Measurements from ENCODE around the gene SMARCC2.
A peak's percentile ranks its signal among the peaks of the same experiment; 100 is the strongest.

The SMARCC2 gene

DNA sequence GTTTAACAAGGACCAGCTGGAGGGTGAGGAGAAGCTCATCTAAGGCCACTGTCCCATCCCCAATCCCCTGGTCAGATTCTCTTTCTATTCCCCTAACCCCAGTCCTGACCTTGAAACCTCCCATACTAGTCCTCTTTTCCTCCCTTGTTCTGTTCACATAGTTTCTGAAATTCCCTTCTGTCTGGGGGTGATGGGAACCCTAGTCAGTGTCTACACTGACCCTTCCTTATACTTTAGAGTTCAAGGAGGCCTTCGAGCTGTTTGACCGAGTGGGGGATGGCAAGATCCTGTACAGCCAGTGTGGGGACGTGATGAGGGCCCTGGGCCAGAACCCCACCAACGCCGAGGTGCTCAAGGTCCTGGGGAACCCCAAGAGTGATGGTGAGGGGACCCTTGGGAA, 34.5 kb downstream of the SMARCC2 start:
- no peaks in the 10 kb centered on the region for H3K9me3 ChIP-seq (ENCODE audit: insufficient read depth, low read depth, low read length)
- H3K36me3 ChIP-seq (ENCODE audit: insufficient read depth, low read depth, low read length), result peaks cover 28% of the 10 kb centered on the region
- H3K27ac ChIP-seq (ENCODE audit: low read length), result no peak overlapping the region
- H3K9ac ChIP-seq (ENCODE audit: low read depth, low read length), result no peak overlapping the region
- no peak overlapping the region for H3K4me3 ChIP-seq (ENCODE audit: low read length)
- H3K4me1 ChIP-seq (ENCODE audit: insufficient read depth, low read length), result peaks cover 10% of the 10 kb centered on the region
- H3K27me3 ChIP-seq (ENCODE audit: insufficient read depth, low read length), result no peaks in the 10 kb centered on the region

DNA sequence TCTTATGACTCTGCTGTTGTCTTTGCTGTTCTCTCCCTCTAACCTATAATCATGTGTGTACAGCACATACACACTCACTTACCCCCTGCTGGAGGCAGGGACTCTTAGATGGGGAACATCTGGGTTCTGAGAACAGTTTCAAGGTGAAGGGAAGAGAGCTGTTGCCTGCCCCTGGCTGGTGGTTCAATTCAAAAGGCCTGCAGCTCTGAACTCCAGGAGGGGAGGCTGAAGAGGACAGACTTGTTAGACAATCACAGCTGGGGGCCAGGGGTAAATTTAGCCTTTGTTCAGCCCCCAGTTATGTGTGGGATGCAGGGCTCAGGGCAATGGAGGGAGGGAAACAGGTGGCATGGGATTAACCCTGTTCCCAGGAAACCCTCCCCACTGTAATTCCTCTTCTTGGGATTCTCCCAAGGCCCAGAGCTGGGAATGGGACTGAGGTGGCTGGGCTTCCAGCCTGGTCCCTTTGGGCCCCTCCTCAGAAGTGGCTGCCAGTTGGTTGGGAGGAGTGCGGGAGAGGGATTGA, 35.0 kb downstream of the SMARCC2 start:
- H3K4me1 ChIP-seq (ENCODE audit: insufficient read depth, low read length), result peaks cover 6% of the 10 kb centered on the region; the same call in 1 of the 2 replicates
- no peak overlapping the region for H3K4me3 ChIP-seq (ENCODE audit: low read length)
- no peak overlapping the region for H3K27ac ChIP-seq (ENCODE audit: low read length)
- H3K36me3 ChIP-seq (ENCODE audit: insufficient read depth, low read depth, low read length), result peaks cover 27% of the 10 kb centered on the region
- H3K9me3 ChIP-seq (ENCODE audit: insufficient read depth, low read depth, low read length), result no peaks in the 10 kb centered on the region
- H3K27me3 ChIP-seq (ENCODE audit: insufficient read depth, low read length), result no peaks in the 10 kb centered on the region
- no peak overlapping the region for H3K9ac ChIP-seq (ENCODE audit: low read depth, low read length)

DNA sequence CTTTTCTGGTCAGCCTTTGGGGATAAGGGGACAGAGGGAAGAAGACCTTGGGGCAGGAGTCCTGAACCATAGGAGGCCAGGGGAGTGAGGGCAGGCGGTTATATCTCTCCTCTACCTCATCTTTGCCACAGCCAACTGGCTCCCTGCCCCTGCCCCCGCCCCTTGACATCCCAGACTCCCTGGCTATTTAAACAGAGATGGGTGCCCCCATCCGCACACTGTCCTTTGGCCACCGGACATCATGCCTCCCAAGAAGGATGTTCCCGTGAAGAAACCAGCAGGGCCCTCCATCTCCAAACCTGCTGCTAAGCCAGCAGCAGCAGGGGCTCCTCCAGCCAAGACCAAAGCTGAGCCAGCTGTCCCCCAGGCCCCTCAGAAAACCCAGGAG, 35.6 kb downstream of the SMARCC2 start:
- H3K27ac ChIP-seq (ENCODE audit: low read length), result no peak overlapping the region
- peak overlapping the region; percentile 87; the same call in 1 of the 2 replicates for H3K9ac ChIP-seq (ENCODE audit: low read depth, low read length)
- peaks cover 6% of the 10 kb centered on the region; the same call in 1 of the 2 replicates for H3K4me1 ChIP-seq (ENCODE audit: insufficient read depth, low read length)
- peak overlapping the region; percentile 78; the same call in 1 of the 2 replicates for H3K4me3 ChIP-seq (ENCODE audit: low read length)
- no peaks in the 10 kb centered on the region for H3K9me3 ChIP-seq (ENCODE audit: insufficient read depth, low read depth, low read length)
- no peaks in the 10 kb centered on the region for H3K27me3 ChIP-seq (ENCODE audit: insufficient read depth, low read length)
- peaks cover 24% of the 10 kb centered on the region for H3K36me3 ChIP-seq (ENCODE audit: insufficient read depth, low read depth, low read length)

DNA sequence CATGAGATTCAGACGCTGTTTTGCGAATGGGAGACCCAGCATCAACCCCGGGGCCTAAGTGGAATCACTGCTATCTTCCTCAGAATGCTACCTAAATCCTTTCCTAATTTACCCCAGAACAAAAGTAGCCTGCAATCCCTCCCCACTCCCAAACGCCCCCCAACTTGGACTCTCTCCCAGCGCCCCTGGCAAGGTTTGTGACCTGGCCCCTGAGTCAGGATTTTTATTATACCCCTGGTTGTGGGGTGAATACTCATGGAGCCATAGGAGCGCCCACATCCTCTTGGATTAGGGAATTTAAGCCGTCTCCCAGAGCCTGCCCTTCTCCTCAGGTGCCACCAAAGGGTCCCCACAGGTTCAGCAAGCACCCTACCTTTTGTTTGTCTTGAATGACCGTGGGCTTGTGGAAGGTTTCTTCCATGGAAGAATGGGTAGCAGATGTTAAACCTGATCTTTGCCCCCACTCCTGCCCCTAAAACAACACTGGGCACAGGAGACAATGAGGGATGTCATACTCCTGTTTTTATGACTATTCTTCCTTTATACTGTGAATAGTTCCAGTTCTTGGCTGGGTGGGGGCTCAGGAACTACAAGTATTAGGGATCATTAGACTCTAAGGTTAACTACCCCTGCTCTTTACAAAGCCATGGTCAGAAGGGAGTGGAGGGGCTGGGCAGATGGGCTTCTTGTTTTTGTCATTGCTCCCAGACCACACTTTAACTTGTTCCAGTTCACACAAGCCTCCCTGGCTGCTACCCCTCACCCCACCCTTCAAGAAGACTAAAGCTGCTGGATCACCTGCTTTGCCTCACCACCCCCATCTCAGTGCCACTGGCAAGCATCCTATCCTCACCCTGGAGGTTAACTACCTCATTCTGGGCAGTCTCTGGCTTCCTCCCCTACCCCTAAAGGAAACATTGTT, 36.3 kb downstream of the SMARCC2 start:
- Histone ChIP-seq H3K9me3 (ENCODE audit: insufficient read depth, low read depth, low read length) (no peaks in the 10 kb centered on the region), H3K4me3 (ENCODE audit: low read length) (peak overlapping the region; percentile 78), H3K27ac (ENCODE audit: low read length) (no peak overlapping the region), H3K27me3 (ENCODE audit: insufficient read depth, low read length) (no peaks in the 10 kb centered on the region), H3K36me3 (ENCODE audit: insufficient read depth, low read depth, low read length) (peaks cover 24% of the 10 kb centered on the region), H3K9ac (ENCODE audit: low read depth, low read length) (peak overlapping the region; percentile 87; the same call in 1 of the 2 replicates), H3K4me1 (ENCODE audit: insufficient read depth, low read length) (peaks cover 6% of the 10 kb centered on the region; the same call in 1 of the 2 replicates)

DNA sequence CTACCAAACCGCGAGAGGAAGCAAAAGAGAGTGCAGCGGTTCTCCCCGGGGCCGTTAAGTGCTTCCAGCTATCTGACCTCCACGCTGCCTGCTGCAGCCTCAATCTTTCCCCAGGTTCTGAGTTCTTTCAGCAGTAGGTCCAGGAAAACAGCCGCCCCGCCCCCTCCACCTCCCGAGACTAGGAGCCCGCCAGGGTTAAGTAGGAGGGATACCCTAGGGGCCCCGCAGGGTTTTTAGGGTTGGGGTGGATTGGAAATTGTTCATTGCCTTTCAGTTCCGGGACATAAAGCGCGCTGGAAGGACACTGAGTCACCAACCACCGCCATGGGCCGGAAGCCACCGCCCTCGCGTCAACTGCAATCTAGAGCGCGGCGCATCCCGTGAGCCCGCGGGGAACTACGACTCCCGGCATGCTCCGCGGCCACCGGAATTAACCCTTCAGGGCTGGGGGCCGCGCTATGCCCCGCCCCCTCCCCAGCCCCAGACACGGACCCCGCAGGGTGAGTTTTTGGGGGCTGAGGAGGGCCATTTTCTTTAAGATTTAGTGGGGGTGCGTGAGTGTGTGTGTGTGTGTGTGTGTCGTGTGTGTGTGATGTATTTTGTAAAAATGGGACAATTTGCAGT, 37.0 kb downstream of the SMARCC2 start, which contains the start of gene MYL6B:
Gene MYL6B, plus strand, starts transcription at position 456 of the 624 bp plus-strand sequence. CDS start 1,332 bp downstream, outside the sequence.
- Histone ChIP-seq H3K27me3 (ENCODE audit: insufficient read depth, low read length) (no peaks in the 10 kb centered on the region), H3K9me3 (ENCODE audit: insufficient read depth, low read depth, low read length) (no peaks in the 10 kb centered on the region), H3K4me1 (ENCODE audit: insufficient read depth, low read length) (peaks cover 6% of the 10 kb centered on the region; the same call in 1 of the 2 replicates), H3K9ac (ENCODE audit: low read depth, low read length) (peak within 1 kb of the TSS; percentile 87), H3K27ac (ENCODE audit: low read length) (peak within 1 kb of the TSS; percentile 44), H3K4me3 (ENCODE audit: low read length) (peak within 1 kb of the TSS; percentile 78), H3K36me3 (ENCODE audit: insufficient read depth, low read depth, low read length) (peaks cover 24% of the 10 kb centered on the region)

DNA sequence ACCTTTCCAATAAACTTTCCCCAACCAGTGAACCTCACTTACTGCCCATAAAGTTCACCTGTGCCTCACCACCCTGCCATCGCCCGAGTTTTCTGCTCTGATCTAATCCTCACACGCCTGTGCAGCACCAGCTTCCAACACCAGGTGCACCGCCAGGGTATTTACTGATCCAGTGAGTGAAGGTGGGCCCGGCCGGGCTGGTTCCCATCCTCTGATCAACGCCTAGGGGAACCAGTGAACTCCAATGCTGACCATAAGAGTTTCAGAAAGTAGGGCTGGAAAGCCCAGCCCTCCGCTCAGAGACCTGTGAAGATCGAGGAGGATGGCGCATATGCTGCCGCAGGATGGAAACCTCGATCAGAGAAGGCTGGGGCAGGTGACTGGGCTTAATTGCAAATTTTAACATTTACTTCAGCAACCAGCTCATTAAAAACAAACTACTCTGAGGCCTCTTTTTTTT, 37.6 kb downstream of the SMARCC2 start:
- H3K27ac ChIP-seq (ENCODE audit: low read length), result peak overlapping the region; percentile 44
- peaks cover 6% of the 10 kb centered on the region; the same call in 1 of the 2 replicates for H3K4me1 ChIP-seq (ENCODE audit: insufficient read depth, low read length)
- H3K9me3 ChIP-seq (ENCODE audit: insufficient read depth, low read depth, low read length), result no peaks in the 10 kb centered on the region
- peak overlapping the region; percentile 87 for H3K9ac ChIP-seq (ENCODE audit: low read depth, low read length)
- H3K4me3 ChIP-seq (ENCODE audit: low read length), result peak overlapping the region; percentile 78
- H3K27me3 ChIP-seq (ENCODE audit: insufficient read depth, low read length), result no peaks in the 10 kb centered on the region
- peaks cover 24% of the 10 kb centered on the region for H3K36me3 ChIP-seq (ENCODE audit: insufficient read depth, low read depth, low read length)

DNA sequence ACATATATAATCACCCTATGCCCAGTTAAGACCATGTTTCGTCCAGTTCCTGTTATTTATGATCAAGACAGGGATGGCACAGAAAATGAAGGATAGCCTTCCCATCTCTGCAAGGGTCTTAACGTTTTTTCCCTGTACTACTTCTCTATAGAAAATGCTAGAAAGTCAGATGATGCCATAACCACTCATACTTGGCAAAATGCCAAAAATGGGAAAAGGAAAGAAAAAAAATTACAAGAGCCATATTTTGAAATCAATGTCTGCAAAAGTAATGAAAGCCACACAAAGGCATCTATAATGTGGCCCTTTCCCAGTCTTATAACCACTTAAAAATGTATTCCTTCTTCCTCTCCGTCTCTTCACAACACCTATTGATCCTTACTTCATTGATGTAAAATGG, 38.7 kb downstream of the SMARCC2 start:
- no peaks in the 10 kb centered on the region for H3K27me3 ChIP-seq (ENCODE audit: insufficient read depth, low read length)
- no peak overlapping the region for H3K9ac ChIP-seq (ENCODE audit: low read depth, low read length)
- H3K36me3 ChIP-seq (ENCODE audit: insufficient read depth, low read depth, low read length), result peaks cover 21% of the 10 kb centered on the region
- H3K4me1 ChIP-seq (ENCODE audit: insufficient read depth, low read length), result peaks cover 6% of the 10 kb centered on the region; the same call in 1 of the 2 replicates
- no peaks in the 10 kb centered on the region for H3K9me3 ChIP-seq (ENCODE audit: insufficient read depth, low read depth, low read length)
- H3K27ac ChIP-seq (ENCODE audit: low read length), result no peak overlapping the region
- no peak overlapping the region for H3K4me3 ChIP-seq (ENCODE audit: low read length)

DNA sequence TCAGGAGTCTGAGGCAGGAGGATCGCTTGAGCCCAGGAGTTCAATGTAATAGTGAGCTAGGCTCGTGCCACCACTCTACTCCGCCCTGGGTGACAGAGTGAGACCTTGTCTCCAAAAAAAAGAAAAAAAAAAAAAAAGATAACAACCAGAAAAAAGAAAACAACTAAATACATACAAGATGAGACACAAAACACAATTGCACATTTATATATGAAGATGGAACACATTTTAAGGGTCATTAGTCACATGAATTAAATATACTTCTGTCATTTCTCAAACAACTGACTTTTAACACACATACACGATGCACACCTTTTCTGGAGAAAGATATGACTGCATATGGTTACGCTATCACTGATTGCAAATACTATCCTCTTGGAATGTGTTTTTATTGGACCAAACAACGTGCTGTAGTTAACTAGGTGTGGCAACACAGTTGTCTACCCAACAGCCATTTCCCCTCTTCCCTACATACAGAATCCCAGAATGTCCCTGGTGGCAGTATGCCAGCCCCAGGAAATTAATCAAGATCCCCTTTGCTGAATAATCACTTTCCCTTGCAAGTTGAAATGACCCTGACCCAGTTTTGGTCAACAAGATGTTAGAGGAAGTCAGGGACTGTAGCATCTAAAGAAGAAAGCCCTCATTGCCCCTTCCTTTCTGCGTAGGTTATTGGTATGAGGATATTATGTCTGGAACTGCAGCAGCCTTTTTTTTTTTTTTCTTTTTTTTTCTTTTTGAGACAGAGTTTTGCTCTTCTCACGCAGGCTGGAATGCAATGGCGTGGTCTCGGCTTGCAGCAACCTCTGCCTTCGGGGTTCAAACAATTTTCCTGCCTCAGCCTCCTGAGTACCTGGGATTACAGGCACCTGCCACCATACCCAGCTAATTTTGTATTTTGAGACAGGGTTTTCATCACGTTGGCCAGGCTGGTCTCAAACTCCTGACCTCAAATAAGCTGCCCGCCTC, 42.5 kb downstream of the SMARCC2 start:
- Histone ChIP-seq H3K27me3 (ENCODE audit: insufficient read depth, low read length) (no peaks in the 10 kb centered on the region), H3K9ac (ENCODE audit: low read depth, low read length) (no peak overlapping the region), H3K4me1 (ENCODE audit: insufficient read depth, low read length) (0 out of 2 replicates have a peak, but pooled peaks cover 3% of the 10 kb centered on the region), H3K9me3 (ENCODE audit: insufficient read depth, low read depth, low read length) (no peaks in the 10 kb centered on the region), H3K36me3 (ENCODE audit: insufficient read depth, low read depth, low read length) (peaks cover 42% of the 10 kb centered on the region), H3K27ac (ENCODE audit: low read length) (no peak overlapping the region), H3K4me3 (ENCODE audit: low read length) (no peak overlapping the region)

DNA sequence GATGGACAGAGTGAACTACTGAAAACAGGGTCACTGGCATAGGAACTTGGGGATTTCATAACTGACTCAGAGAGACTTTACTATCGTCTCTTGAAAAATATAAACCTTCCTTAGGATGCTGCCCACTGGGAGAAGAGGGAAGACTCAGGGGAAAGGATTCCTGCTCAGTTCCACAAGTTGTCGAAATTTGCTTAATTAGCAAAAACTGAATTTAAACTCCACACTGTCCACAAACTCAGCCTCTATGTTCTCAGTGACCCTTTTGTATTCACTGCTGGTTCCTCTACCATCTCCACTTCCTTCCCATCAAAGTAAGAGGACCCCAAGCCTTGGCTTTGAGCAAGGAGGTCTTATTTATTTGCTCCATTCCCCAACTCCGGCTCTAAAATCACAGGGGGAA, 44.1 kb downstream of the SMARCC2 start:
- H3K4me1 ChIP-seq (ENCODE audit: insufficient read depth, low read length), result no peaks in the 10 kb centered on the region

DNA sequence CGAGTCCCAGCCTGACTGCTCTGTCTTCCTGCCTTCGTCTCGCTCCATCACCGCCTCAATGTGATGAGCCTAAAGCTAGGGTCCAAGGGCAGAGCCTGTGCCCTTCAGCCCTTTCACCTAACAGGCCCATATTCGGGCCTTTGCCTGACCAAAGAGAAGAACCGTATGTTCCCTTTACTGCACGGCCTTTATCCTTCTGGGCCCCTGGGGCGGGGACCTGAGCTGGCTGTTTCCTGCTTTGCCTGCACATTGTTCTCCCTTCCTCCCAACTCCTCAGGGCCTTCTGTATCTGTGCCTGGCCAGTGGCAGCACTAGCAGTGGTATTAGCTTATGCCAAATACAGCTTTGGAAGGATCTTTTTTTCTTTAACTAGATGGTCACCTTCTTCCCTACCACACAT, 45.4 kb downstream of the SMARCC2 start:
- H3K9ac ChIP-seq (ENCODE audit: low read depth, low read length), result no peak overlapping the region
- H3K27me3 ChIP-seq (ENCODE audit: insufficient read depth, low read length), result no peaks in the 10 kb centered on the region
- H3K36me3 ChIP-seq (ENCODE audit: insufficient read depth, low read depth, low read length), result peaks cover 63% of the 10 kb centered on the region
- no peaks in the 10 kb centered on the region for H3K4me1 ChIP-seq (ENCODE audit: insufficient read depth, low read length)
- no peaks in the 10 kb centered on the region for H3K9me3 ChIP-seq (ENCODE audit: insufficient read depth, low read depth, low read length)
- no peak overlapping the region for H3K27ac ChIP-seq (ENCODE audit: low read length)
- no peak overlapping the region for H3K4me3 ChIP-seq (ENCODE audit: low read length)

More for the DNA sequence above, 44.1 kb downstream of the SMARCC2 start:
- no peak overlapping the region for H3K27ac ChIP-seq (ENCODE audit: low read length)
- no peaks in the 10 kb centered on the region for H3K9me3 ChIP-seq (ENCODE audit: insufficient read depth, low read depth, low read length)
- no peaks in the 10 kb centered on the region for H3K27me3 ChIP-seq (ENCODE audit: insufficient read depth, low read length)
- H3K9ac ChIP-seq (ENCODE audit: low read depth, low read length), result no peak overlapping the region
- H3K36me3 ChIP-seq (ENCODE audit: insufficient read depth, low read depth, low read length), result peaks cover 54% of the 10 kb centered on the region
- H3K4me3 ChIP-seq (ENCODE audit: low read length), result no peak overlapping the region

DNA sequence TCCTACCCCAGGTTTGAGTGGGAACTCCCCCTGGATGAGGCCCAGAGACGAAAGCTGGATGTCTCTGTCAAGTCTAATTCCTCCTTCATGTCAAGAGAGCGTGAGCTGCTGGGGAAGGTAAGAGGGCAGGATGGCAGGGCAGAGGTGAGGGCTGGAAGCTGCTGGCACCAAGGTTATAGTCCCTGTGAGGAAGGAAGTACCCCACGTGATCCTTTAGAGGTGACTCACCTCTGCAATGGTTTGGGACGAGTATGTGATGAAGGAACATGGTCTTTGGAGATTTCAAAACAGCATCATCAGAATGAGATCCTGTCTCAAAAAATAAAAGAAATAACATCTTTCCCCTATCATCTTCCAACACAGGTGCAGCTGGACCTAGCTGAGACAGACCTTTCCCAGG, 46.1 kb downstream of the SMARCC2 start:
- peaks cover 69% of the 10 kb centered on the region for H3K36me3 ChIP-seq (ENCODE audit: insufficient read depth, low read depth, low read length)
- no peaks in the 10 kb centered on the region for H3K4me1 ChIP-seq (ENCODE audit: insufficient read depth, low read length)
- H3K9me3 ChIP-seq (ENCODE audit: insufficient read depth, low read depth, low read length), result no peaks in the 10 kb centered on the region
- H3K9ac ChIP-seq (ENCODE audit: low read depth, low read length), result no peak overlapping the region
- no peaks in the 10 kb centered on the region for H3K27me3 ChIP-seq (ENCODE audit: insufficient read depth, low read length)
- no peak overlapping the region for H3K4me3 ChIP-seq (ENCODE audit: low read length)
- no peak overlapping the region for H3K27ac ChIP-seq (ENCODE audit: low read length)
